A673 (cell line): Measurements from ENCODE around the gene SHE.

ENCODE experiments used
- EZH2 ChIP-seq: fragments of 200-600 bp; sonication (generic); IDR thresholded peaks from 2 replicates; pipeline ENCODE4 v1.6.1; 2017; ENCODE audit warnings: borderline replicate concordance, low read depth, mild to moderate bottlenecking, mixed read lengths, antibody characterized with exemption, low read length; ENCODE audit not compliant: poor library complexity, severe bottlenecking
- TF ChIP-seq, protein P1 (sequence below): fragments of 300-800, 200-600 bp; sonication (generic); conservative IDR thresholded peaks from 2 replicates; pipeline ENCODE4 v1.5.1; 2017; ENCODE audit warnings: low read depth, mild to moderate bottlenecking, antibody characterized with exemption, low read length, moderate library complexity, mixed read lengths

DNA sequence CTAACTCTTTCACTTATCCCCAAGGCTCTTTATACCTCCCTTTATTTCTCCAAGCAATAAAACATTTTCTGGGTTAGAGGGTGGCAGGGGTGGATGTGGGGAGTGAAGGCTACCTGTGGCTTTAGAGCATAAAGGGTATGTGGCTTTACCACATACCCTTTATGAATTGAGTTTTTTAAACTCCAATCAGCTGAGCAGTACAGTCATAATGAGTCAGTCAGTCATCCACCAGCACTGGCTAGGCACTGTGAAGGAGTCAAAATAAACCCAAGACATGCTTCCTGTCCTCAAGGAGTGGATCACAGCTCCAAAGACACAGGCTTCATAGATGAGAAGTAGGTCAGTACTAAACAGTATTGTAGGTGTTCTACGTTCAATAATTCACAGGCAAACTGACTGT, 2.8 kb downstream of the SHE start:
- TF ChIP-seq, protein P1, sequence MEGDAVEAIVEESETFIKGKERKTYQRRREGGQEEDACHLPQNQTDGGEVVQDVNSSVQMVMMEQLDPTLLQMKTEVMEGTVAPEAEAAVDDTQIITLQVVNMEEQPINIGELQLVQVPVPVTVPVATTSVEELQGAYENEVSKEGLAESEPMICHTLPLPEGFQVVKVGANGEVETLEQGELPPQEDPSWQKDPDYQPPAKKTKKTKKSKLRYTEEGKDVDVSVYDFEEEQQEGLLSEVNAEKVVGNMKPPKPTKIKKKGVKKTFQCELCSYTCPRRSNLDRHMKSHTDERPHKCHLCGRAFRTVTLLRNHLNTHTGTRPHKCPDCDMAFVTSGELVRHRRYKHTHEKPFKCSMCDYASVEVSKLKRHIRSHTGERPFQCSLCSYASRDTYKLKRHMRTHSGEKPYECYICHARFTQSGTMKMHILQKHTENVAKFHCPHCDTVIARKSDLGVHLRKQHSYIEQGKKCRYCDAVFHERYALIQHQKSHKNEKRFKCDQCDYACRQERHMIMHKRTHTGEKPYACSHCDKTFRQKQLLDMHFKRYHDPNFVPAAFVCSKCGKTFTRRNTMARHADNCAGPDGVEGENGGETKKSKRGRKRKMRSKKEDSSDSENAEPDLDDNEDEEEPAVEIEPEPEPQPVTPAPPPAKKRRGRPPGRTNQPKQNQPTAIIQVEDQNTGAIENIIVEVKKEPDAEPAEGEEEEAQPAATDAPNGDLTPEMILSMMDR = no peak
- no peak for TF ChIP-seq EZH2
